Measurements from ENCODE around the gene TDRD7.

Gene TDRD7

GRCh38 chr9:97527626-97528528, 116.0 kb downstream of the TDRD7 start:
- DNase-seq (ENCODE audit: low read depth), result no peak

DNA sequence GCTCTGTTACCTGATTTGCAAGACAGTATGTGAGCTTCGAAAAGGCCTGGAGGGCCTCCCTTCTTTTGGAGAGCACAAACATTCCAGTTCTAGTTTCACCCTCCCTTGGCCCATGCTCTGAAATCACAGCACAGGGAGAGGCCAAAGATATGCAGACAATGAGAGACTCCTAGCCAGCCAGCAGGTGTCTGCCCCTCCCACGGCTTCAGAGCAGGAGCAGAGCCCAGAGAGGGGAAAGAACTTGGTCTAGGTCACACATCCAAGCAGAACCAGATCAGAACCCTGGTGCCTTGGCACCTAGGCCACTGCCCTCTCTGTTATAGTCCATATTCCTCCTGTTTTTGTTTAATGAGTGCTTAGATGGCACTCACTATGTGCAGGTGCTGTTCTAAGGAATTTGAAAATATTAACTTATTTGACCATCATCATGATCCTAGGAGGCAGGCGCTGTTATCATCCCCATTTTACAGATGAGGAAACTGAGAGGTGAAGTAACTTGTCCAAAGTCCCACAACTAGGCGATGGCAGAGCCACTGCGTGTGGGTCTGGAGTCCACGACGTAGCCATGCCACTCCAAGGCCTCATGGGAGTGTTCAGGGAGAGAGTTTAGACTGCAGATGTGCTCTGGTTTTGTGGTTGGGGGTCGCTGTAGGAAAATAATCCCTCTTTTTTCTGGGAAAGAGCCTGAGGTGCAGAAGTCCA, 116.8 kb downstream of the TDRD7 start:
- no peak for DNase-seq (ENCODE audit: low read depth)

DNA sequence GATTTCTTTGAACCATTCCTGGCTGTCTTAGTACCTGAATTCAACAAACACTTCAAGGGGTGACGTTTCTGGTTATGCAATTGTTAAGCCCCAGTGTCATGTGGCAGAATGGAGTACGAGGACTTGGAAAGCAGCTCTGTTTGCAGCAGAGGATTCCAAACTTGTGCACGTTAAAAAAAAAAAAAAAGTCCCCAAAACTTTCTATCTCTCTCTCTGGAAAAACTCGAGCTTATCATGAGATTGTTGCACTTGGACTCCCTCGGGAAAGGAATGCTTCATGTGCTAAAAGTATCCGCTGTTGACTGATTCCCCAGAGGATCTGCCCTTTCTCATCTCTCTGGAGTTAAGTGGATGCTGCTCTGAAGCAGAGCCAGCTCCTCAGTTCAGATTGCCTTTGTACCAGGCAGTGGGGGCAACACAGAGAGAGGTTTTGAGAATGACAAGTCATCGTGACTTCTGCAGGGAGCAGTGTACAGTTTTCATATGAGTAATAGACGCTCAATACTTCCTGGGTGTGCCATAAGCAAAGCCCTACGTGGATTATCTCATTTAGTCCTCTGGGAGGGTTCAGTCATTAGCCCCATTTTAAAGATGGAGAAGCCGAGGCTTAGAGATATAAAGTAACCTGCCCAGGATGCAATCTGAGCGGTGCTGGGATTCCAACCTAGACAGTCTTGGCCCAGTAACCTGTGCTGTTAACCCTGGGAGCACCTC, 117.6 kb downstream of the TDRD7 start:
- no peak for DNase-seq (ENCODE audit: low read depth)

GRCh38 chr9:97531888-97532376, 120.0 kb downstream of the TDRD7 start:
- DNase-seq (ENCODE audit: low read depth), result no peak

GRCh38 chr9:97534185-97534584, 122.3 kb downstream of the TDRD7 start:
- DNase-seq (ENCODE audit: low read depth), result no peak

- DNase-seq (ENCODE audit: low read depth), result no peak
Measured at GRCh38 chr9:97534961-97535594, 123.2 kb downstream of the TDRD7 start.

- no peak for DNase-seq (ENCODE audit: low read depth)
Measured at GRCh38 chr9:97535771-97536170, 123.9 kb downstream of the TDRD7 start.

- no peak for DNase-seq (ENCODE audit: low read depth)
Measured at GRCh38 chr9:97536480-97536879, 124.6 kb downstream of the TDRD7 start.

- DNase-seq (ENCODE audit: low read depth), result no peak
Measured at GRCh38 chr9:97543561-97543960, 131.7 kb downstream of the TDRD7 start.

- no peak for DNase-seq (ENCODE audit: low read depth)
Measured at GRCh38 chr9:97545486-97545885, 133.6 kb downstream of the TDRD7 start.
